Measurements from ENCODE around the gene SPATA18.
A peak's percentile ranks its signal among the peaks of the same experiment; 100 is the strongest.

Gene SPATA18

DNA sequence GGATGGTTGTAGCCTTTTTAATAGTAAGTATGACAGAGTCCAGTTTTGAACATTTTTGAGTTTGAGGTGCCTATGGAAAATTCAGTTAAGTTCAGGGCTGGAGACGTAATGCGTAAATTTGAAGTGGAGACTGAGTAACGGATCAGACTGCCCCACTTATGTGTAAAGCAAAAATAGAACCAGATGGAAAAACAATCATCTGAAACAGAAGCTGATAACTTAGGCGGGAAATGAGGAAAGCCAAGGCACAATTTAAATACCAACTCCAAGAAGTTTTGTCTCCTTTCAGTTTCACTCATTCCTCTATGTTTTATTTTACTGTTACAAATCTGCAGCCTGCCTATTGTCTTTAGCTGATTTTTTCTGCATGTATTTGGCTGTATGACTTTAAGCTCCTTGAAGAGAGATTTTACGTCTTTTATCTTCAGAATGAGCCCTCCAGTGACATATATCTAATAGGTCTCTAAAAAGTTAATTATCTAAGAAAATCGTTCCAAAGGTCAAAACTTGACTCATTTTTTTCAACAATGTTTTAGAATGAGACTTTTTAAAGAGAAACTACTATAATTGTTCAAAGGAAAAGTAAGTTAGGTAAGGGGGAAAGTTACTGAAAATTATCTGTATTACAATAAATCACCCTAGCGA is 14.1 kb upstream of the SPATA18 start:
- DNase-seq: no peak
- no peaks in the 10 kb centered on the region for H3K9me3 Mint-ChIP-seq
- H3K4me1 Mint-ChIP-seq (ENCODE audit: low read depth): peaks cover 25% of the 10 kb centered on the region
- peaks cover 4% of the 10 kb centered on the region for H3K36me3 Mint-ChIP-seq (ENCODE audit: low read depth)
- peak overlapping the region; percentile 84 for H3K4me3 Mint-ChIP-seq
- peaks cover 11% of the 10 kb centered on the region for H3K27me3 Mint-ChIP-seq
- peak overlapping the region; percentile 65 for H3K27ac Mint-ChIP-seq

DNA sequence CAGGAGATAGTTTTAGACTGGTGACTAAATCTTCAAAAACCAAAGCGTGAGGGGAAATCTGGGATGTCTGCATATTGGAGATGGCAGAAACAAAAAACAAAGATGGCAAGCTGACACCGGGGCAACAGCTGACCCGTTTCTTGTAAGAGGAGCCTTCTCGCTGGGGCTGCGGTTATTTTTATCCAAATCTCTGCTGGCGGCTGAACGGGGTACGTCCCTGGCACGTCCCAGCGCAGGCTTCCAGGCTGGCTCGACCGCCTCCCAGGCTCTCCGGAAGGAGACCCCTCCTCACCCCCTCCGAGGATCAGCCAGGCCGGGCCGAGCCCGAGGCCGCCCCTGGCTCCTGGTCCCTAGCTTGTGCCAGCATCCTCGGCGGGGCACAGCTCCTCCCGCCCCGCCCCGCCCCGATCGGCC is 13.4 kb upstream of the SPATA18 start:
- no peak for DNase-seq
- Mint-ChIP-seq H3K27me3 (peaks cover 15% of the 10 kb centered on the region), H3K4me3 (peak overlapping the region; percentile 84), H3K36me3 (ENCODE audit: low read depth) (peaks cover 3% of the 10 kb centered on the region), H3K27ac (peak overlapping the region; percentile 65), H3K9me3 (no peaks in the 10 kb centered on the region), H3K4me1 (ENCODE audit: low read depth) (peaks cover 25% of the 10 kb centered on the region)

DNA sequence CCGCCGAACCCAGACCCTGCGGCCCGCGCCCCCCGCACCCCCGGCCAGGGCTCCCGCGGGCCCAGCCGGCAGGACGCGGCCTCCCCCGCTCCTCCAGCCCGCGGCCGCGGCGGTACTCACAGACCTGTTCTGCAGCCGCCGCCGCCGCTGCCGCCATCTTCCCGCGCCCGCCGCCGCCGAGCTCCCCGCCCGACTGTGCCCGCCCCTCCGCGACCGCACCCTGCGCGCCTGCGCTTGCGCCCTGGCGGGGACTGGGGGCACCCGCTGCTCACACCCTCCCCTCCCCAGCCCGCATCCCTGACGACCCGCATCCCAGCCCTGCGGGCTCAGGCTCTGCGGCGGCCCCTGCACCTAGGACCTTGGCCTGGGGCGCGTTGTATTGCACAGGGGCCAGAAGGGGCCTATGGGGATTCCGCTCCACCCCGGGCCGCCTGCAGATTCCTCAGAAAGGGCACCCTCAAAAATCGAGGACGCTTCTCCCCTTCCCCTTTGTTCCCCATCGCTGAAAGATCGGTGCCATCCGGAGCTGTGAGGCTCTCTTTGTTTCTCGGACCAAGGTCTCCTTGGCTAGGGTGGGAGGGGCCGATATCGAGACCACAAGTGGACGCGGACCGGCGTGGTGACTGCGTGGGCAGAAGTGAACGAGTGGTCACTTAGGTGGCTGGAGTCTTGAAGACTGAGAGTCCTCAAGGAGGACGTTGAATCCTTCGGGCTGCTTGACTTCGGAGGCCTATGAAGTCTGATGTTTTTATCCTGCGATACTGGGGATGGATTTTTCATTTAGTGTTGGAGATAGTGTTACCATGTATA is 12.8 kb upstream of the SPATA18 start, which contains the start of gene SGCB:
SGCB (minus strand) TSS at position 197 of the 810 bp plus-strand sequence; CDS start at position 157, 40 bp downstream.
- Mint-ChIP-seq H3K4me1 (ENCODE audit: low read depth) (peaks cover 25% of the 10 kb centered on the region), H3K27ac (peak within 1 kb of the TSS; percentile 65), H3K4me3 (peak within 1 kb of the TSS; percentile 84), H3K36me3 (ENCODE audit: low read depth) (peaks cover 2% of the 10 kb centered on the region), H3K9me3 (no peaks in the 10 kb centered on the region), H3K27me3 (peaks cover 19% of the 10 kb centered on the region)
- DNase-seq: peak; percentile 86

DNA sequence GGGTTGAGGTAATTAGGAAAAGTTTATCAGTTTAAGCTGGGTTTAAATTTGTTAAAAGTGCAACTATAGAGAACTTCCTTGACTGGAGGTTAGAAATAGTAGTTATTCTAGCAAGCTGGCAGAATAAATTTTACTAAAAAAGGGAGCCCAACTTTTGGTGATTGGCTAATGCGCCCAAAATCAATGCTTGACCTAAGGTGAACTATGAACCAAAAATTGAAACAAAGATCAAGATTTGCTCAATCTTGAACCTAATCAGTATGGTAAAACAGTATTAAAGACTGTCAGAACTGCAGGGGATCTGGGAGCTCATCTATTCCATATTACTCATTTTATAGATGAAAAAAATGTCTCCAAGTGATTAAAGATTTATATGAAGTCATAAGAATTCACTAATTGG is 6.1 kb upstream of the SPATA18 start:
- no peak for DNase-seq
- H3K36me3 Mint-ChIP-seq (ENCODE audit: low read depth): no peaks in the 10 kb centered on the region
- H3K27ac Mint-ChIP-seq: no peak overlapping the region
- H3K4me1 Mint-ChIP-seq (ENCODE audit: low read depth): no peaks in the 10 kb centered on the region
- H3K4me3 Mint-ChIP-seq: no peak overlapping the region
- H3K27me3 Mint-ChIP-seq: peaks cover 62% of the 10 kb centered on the region
- no peaks in the 10 kb centered on the region for H3K9me3 Mint-ChIP-seq

DNA sequence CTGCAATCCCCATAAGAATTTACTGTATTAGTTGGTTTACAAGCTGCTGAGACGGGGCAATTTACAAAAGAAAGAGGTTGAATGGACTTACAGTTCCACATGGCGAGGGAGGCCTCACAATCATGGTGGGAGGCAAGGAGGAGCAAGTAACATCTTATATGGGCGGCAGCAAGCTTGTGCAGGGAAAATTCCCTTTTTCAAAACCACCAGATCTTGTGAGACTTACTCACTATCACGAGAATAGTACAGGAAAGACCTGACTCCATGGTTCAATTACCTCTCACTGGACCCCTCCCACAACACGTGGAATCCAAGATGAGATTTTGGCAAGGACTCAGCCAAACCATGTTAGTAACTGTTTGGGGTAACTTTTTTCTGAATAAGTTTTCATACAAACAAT is 1.8 kb upstream of the SPATA18 start:
- Mint-ChIP-seq H3K36me3 (ENCODE audit: low read depth) (no peaks in the 10 kb centered on the region), H3K4me1 (ENCODE audit: low read depth) (peaks cover 18% of the 10 kb centered on the region), H3K4me3 (no peak overlapping the region), H3K9me3 (no peaks in the 10 kb centered on the region), H3K27me3 (peaks cover 81% of the 10 kb centered on the region), H3K27ac (no peak overlapping the region)
- DNase-seq: no peak

DNA sequence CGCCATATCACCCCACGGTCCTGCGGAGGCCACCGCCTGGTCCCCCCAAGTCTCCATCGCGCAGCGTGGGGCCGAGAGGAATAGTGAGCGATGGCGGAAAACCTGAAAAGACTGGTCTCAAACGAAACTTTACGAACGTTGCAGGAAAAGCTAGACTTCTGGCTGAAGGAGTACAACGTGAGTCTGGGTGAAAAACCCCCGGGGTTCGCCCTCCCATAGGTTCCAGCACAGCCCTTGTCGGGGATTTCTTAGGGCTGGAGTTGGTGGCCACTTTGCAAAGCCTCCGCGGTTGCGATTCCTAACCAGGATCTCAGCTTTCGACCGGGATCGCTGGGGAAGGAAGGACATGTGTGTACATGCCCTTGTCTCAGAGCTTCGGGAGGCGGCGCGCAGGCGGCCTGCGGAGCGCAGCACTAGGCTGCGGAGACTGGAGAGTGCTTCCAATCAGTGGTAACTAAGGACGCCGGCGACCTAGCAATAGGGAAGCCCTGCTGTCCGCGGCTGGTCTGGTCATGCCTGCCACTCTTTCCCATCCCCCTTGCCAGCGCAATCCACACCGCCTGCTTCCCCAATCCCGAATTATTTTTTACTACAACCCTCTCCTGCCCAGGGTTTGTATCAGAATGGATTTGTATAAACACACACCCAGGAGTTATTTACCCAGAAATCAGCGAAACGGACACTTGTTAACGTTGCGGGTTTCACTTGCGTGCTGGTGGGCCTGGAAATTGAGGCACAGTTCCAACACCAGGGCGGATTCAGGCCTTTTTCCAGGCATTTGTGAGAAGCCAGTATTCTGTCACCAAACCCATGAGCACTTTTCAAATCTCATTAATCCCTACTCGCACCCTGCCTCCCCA is 741 bp downstream of the SPATA18 start:
- Mint-ChIP-seq H3K4me1 (ENCODE audit: low read depth) (peaks cover 18% of the 10 kb centered on the region), H3K4me3 (peak overlapping the region; percentile 68), H3K27ac (no peak overlapping the region), H3K9me3 (no peaks in the 10 kb centered on the region), H3K27me3 (peaks cover 86% of the 10 kb centered on the region), H3K36me3 (ENCODE audit: low read depth) (no peaks in the 10 kb centered on the region)
- peak; percentile 30 for DNase-seq

DNA sequence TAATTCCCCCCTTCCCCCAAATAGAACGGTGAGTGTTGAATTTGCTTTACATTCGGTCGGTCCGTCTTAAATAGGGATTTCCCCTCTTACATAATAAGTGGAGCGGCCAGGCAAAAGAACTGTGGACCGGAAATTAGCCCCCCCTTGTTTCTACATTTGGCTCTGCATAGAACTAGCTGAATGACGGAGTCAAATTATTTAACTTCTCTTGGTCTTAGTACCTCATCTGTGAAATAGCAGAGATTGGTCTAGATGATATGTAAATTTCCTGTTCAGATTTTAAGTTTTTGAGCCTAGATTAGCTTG is 1.3 kb downstream of the SPATA18 start:
- Mint-ChIP-seq H3K27ac (no peak overlapping the region), H3K4me3 (peak overlapping the region; percentile 68), H3K4me1 (ENCODE audit: low read depth) (peaks cover 18% of the 10 kb centered on the region), H3K9me3 (no peaks in the 10 kb centered on the region), H3K36me3 (ENCODE audit: low read depth) (no peaks in the 10 kb centered on the region), H3K27me3 (peaks cover 86% of the 10 kb centered on the region)
- no peak for DNase-seq

DNA sequence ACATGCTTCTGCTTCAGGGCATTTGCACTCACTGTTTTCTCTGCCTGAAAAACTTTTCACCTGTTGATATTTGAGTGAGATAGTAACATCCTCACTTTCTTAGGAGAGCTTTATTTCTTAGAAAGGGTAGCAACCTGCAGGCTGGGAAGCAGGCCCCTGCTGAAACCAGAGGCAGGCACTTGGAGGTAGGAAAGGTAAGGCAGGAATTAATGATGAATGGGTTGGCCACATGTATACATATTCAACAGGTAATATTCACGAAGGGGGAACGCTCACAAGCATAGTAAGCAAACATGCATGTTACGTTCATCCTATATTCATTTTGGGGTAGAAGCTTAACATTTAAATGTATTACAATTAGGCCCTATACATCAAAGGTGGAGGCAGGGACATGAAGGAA is 3.1 kb downstream of the SPATA18 start:
- DNase-seq: no peak
- no peaks in the 10 kb centered on the region for H3K36me3 Mint-ChIP-seq (ENCODE audit: low read depth)
- no peaks in the 10 kb centered on the region for H3K9me3 Mint-ChIP-seq
- no peak overlapping the region for H3K4me3 Mint-ChIP-seq
- no peak overlapping the region for H3K27ac Mint-ChIP-seq
- peaks cover 75% of the 10 kb centered on the region for H3K27me3 Mint-ChIP-seq
- peaks cover 18% of the 10 kb centered on the region for H3K4me1 Mint-ChIP-seq (ENCODE audit: low read depth)

DNA sequence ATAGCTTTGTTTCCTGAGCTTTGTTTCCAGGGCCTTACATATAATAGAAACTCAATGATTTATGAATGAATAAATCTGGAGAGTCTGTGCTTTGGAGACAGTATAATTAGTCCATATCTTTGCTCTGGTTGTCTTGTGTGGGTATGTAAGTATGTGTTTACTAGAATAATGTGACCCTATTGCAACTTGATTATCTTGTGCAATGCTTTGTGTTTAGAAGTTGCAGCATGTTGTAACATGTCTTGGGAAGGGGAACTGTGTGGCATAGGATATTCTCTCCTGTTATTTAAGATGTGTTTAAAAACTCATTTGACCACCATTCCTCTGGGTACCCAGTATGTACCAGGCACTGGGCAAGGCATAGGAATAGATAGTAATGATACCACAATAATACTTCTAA is 6.1 kb downstream of the SPATA18 start:
- no peak for DNase-seq
- Mint-ChIP-seq H3K4me3 (no peak overlapping the region), H3K4me1 (ENCODE audit: low read depth) (peaks cover 4% of the 10 kb centered on the region), H3K36me3 (ENCODE audit: low read depth) (no peaks in the 10 kb centered on the region), H3K9me3 (no peaks in the 10 kb centered on the region), H3K27me3 (peaks cover 56% of the 10 kb centered on the region), H3K27ac (no peak overlapping the region)

DNA sequence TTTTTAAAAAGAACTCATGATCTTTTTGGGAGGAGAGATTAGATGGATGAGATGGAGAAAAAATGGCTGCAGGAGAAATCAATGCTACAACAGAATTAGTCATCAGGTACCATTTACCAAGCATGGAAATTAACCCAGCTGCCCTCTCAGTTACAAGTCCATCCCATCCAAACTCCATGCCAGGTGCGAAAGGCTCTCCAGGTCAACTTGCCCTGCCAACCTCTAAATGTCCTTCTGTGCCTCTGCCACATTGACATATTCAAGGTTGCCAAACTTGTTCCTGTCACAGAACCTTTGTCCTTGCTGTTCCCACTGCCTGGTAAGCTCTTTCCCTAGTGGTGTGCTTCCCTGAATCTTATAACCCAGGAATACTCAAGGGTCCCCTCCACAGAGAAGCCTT is 7.2 kb downstream of the SPATA18 start:
- no peak for DNase-seq
- Mint-ChIP-seq H3K9me3 (no peaks in the 10 kb centered on the region), H3K27ac (no peak overlapping the region), H3K4me1 (ENCODE audit: low read depth) (no peaks in the 10 kb centered on the region), H3K36me3 (ENCODE audit: low read depth) (no peaks in the 10 kb centered on the region), H3K27me3 (peaks cover 48% of the 10 kb centered on the region), H3K4me3 (no peak overlapping the region)

DNA sequence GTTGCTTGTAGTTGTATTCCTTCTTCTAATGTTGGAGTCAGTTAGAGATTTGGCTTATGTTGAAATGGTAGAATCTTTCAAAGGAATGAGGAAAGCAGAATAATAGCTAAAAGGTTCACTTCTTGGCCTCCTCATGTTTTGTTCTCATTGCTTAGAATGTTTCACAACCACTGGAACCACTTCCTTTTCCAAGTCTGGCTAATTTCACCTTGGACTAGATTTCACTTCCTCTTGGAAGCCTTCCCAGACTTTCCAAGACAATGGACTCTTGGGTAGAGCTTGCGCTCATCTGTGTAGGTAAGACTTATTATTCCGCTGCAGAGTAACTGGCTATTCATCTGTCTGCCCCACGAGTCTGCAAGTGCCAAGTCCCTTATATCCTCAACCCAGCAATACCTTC is 8.3 kb downstream of the SPATA18 start:
- peaks cover 37% of the 10 kb centered on the region for H3K27me3 Mint-ChIP-seq
- no peak overlapping the region for H3K27ac Mint-ChIP-seq
- no peak for DNase-seq
- no peaks in the 10 kb centered on the region for H3K9me3 Mint-ChIP-seq
- no peaks in the 10 kb centered on the region for H3K4me1 Mint-ChIP-seq (ENCODE audit: low read depth)
- no peaks in the 10 kb centered on the region for H3K36me3 Mint-ChIP-seq (ENCODE audit: low read depth)
- H3K4me3 Mint-ChIP-seq: no peak overlapping the region

DNA sequence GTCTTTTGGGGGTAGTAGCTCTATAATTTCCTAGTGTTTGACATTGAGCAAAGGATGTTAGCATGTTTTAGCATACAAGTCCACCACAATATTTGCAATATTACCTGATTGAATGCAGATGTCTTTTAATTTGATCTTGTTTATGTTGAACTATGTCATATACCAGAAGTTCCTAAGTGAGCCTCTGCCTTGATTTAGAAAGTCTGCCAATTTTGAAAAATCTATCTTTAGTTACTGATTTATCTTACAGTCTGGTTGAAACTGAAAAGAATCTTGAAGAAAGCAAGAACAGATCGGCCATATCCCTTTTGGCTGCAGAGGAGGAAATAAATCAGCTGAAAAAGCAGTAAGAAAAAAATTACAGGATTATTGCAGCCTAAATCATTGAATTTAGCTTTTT is 18.5 kb downstream of the SPATA18 start:
- DNase-seq: no peak
- Mint-ChIP-seq H3K4me1 (ENCODE audit: low read depth) (no peaks in the 10 kb centered on the region), H3K4me3 (no peak overlapping the region), H3K36me3 (ENCODE audit: low read depth) (no peaks in the 10 kb centered on the region), H3K9me3 (no peaks in the 10 kb centered on the region), H3K27ac (no peak overlapping the region), H3K27me3 (peaks cover 47% of the 10 kb centered on the region)

DNA sequence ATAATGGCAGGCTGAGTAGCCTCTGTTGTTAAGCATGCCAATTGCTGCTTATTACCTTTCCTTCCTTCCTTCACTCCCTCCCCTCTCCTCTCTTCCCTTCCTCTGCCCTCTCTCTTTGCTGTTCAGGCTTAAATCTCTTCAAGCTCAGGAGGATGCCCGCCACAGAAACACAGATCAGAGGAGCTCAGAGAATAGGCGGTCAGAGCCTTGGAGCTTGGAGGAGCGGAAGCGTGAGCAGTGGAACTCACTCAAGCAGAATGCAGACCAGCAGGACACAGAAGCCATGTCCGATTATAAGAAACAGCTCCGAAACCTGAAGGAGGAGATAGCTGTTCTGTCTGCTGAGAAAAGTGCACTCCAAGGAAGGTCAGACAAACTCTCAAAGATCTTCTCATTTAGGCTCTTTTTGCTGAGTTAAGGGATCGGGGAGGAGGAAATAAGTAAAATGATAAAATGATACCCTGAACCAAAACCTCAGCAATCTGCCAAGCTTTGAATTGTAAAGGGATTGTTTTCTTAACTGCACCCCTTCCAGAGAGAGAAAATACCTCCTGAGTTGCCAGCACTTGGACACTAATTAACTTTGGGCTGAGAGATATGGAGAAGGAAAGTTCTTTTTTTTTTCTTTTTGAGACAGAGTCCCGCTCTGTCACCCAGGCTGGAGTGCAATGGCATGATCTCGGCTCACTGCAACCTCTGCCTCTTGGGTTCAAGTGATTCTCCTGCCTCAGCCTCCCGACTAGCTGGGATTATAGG is 20.9 kb downstream of the SPATA18 start:
- no peak overlapping the region for H3K4me3 Mint-ChIP-seq
- H3K27ac Mint-ChIP-seq: no peak overlapping the region
- H3K4me1 Mint-ChIP-seq (ENCODE audit: low read depth): no peaks in the 10 kb centered on the region
- H3K36me3 Mint-ChIP-seq (ENCODE audit: low read depth): no peaks in the 10 kb centered on the region
- H3K9me3 Mint-ChIP-seq: no peaks in the 10 kb centered on the region
- DNase-seq: no peak
- H3K27me3 Mint-ChIP-seq: peaks cover 64% of the 10 kb centered on the region

DNA sequence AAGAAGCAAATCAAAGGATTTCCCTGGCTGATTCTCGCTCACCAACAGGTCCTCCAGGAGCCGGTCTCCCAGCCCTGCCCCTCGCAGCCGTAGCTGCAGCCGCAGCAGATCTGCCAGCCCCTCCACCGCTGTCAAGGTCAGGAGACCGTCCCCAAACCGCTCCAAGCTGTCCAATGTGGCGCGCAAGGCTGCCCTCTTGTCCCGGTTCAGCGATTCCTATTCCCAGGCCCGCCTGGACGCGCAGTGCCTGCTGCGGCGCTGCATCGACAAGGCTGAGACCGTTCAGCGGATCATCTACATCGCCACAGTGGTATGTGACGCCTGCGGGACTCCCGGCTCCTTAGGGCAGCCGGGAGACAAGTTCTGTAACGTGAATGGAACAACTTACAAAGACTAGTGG is 25.6 kb downstream of the SPATA18 start:
- Mint-ChIP-seq H3K36me3 (ENCODE audit: low read depth) (no peaks in the 10 kb centered on the region), H3K9me3 (no peaks in the 10 kb centered on the region), H3K27me3 (peaks cover 57% of the 10 kb centered on the region), H3K4me3 (no peak overlapping the region), H3K4me1 (ENCODE audit: low read depth) (no peaks in the 10 kb centered on the region), H3K27ac (no peak overlapping the region)
- no peak for DNase-seq
